Nephron progenitor cell (in vitro differentiated cells): ENCODE results near the gene SEZ6L2.

Source experiments
- DNase-seq: peaks from one replicate; pipeline ENCODE4 v3.0.0; 2021
- H3K27ac Mint-ChIP-seq: 2 replicates; pipeline ENCODE4 v1.8.0; 2021; ENCODE audit warnings: mild to moderate bottlenecking, moderate library complexity, mixed read lengths
- H3K27me3 Mint-ChIP-seq: 2 replicates; pipeline ENCODE4 v1.8.0; 2021; ENCODE audit warnings: mild to moderate bottlenecking, low read depth, mixed read lengths; ENCODE audit not compliant: poor library complexity
- H3K36me3 Mint-ChIP-seq: 2 replicates; pipeline ENCODE4 v1.8.0; 2021; ENCODE audit warnings: low read depth, mixed read lengths
- H3K4me1 Mint-ChIP-seq: 2 replicates; pipeline ENCODE4 v1.8.0; 2021; ENCODE audit warnings: mixed read lengths
- H3K4me3 Mint-ChIP-seq: 2 replicates; pipeline ENCODE4 v1.8.0; 2021; ENCODE audit warnings: mild to moderate bottlenecking, moderate library complexity, mixed read lengths
- H3K9me3 Mint-ChIP-seq: 2 replicates; pipeline ENCODE4 v1.8.0; 2021; ENCODE audit warnings: mild to moderate bottlenecking, moderate library complexity, mixed read lengths
- TF ChIP-seq, protein P1 (sequence below): fragments of 200-600 bp; sonication (generic); IDR thresholded peaks from 2 replicates; pipeline ENCODE4 v1.5.0; 2021; ENCODE audit warnings: antibody characterized with exemption

The SEZ6L2 gene

DNA sequence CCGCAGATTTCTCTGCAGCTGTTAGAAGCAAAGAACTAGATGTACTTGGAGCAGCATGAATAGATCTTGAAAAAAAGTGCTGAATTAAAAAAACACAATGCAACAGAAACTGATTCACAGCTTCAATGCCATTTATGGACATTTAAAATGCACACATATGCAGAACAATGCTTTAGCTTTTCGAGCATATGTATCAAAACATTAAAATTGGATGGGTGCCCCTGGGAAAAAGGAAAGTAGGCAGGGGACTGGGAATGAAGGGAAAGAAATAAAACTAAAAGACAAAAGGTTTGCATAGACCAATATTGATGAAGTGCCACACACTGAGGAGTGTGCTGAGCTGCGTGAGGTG lies 21.7 kb upstream of the SEZ6L2 start:
- H3K27ac Mint-ChIP-seq: peak overlapping the region; percentile 78

DNA sequence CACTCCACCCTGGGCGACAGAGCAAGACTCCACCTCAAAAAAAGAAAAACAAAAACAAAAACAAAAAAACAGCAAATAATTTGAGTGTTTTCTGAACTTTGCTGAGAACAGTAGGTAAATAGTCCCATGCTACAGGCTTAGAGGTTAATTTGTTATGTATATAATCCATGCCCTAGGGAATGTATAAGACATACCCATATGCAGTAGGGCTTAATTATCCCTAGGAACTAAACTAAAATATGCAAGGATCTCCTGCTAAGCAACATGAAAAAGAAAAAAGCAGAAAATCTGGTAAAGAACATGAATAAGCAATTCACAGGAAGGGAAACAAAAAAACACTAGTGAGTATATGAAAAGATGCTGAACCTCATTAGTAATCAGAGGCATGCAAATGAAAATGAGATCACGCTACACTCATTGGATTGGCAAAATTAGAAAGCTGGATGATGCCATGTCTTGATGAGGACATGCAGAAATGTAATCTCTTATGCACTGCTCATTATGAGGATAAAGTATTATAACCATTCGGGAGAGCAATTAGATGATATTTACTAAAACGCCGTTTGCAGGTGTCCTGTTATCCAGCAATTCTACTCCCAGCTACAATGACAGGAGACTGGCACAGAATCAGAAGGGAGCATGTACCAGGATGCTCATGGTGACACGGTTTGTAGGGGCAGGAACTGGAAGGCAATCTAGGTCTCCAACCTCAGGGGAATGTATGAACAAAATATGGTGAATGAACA lies 21.1 kb upstream of the SEZ6L2 start:
- peaks cover 4% of the 10 kb centered on the region for H3K27me3 Mint-ChIP-seq
- H3K36me3 Mint-ChIP-seq: peaks cover 64% of the 10 kb centered on the region
- no peak for DNase-seq
- no peaks in the 10 kb centered on the region for H3K9me3 Mint-ChIP-seq
- H3K4me3 Mint-ChIP-seq: no peak overlapping the region
- TF ChIP-seq, protein P1, sequence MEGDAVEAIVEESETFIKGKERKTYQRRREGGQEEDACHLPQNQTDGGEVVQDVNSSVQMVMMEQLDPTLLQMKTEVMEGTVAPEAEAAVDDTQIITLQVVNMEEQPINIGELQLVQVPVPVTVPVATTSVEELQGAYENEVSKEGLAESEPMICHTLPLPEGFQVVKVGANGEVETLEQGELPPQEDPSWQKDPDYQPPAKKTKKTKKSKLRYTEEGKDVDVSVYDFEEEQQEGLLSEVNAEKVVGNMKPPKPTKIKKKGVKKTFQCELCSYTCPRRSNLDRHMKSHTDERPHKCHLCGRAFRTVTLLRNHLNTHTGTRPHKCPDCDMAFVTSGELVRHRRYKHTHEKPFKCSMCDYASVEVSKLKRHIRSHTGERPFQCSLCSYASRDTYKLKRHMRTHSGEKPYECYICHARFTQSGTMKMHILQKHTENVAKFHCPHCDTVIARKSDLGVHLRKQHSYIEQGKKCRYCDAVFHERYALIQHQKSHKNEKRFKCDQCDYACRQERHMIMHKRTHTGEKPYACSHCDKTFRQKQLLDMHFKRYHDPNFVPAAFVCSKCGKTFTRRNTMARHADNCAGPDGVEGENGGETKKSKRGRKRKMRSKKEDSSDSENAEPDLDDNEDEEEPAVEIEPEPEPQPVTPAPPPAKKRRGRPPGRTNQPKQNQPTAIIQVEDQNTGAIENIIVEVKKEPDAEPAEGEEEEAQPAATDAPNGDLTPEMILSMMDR: no peak
- no peak overlapping the region for H3K27ac Mint-ChIP-seq
- H3K4me1 Mint-ChIP-seq: peaks cover 15% of the 10 kb centered on the region

More for the DNA sequence above, 21.7 kb upstream of the SEZ6L2 start:
- TF ChIP-seq, protein P1: no peak
- no peak for DNase-seq
- peaks cover 59% of the 10 kb centered on the region for H3K36me3 Mint-ChIP-seq
- H3K9me3 Mint-ChIP-seq: no peaks in the 10 kb centered on the region
- H3K4me3 Mint-ChIP-seq: no peak overlapping the region
- H3K4me1 Mint-ChIP-seq: peaks cover 15% of the 10 kb centered on the region
- H3K27me3 Mint-ChIP-seq: peaks cover 4% of the 10 kb centered on the region

DNA sequence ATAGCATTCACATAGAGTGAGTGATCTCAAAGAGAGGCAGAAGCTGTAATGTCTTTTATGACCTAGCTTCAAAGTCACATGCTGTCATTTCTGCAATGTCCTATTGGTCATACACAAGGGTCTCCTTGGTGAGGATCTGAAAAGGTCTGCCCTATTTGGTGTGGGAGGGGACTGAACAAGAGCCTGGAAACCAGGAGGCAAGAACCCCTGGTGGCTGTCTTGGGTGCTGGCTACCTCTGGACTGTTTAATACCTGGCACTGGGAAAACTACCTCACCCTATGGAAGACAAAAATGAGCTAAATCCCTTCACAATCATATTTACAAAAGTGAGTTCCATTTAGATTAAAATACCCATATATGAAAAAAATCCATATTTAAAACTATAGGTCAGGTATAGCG lies 17.6 kb upstream of the SEZ6L2 start:
- no peak for DNase-seq
- peaks cover 3% of the 10 kb centered on the region for H3K4me1 Mint-ChIP-seq
- H3K9me3 Mint-ChIP-seq: no peaks in the 10 kb centered on the region
- H3K36me3 Mint-ChIP-seq: peaks cover 67% of the 10 kb centered on the region
- TF ChIP-seq, protein P1: no peak
- H3K27ac Mint-ChIP-seq: no peak overlapping the region
- peaks cover 4% of the 10 kb centered on the region for H3K27me3 Mint-ChIP-seq
- no peak overlapping the region for H3K4me3 Mint-ChIP-seq

DNA sequence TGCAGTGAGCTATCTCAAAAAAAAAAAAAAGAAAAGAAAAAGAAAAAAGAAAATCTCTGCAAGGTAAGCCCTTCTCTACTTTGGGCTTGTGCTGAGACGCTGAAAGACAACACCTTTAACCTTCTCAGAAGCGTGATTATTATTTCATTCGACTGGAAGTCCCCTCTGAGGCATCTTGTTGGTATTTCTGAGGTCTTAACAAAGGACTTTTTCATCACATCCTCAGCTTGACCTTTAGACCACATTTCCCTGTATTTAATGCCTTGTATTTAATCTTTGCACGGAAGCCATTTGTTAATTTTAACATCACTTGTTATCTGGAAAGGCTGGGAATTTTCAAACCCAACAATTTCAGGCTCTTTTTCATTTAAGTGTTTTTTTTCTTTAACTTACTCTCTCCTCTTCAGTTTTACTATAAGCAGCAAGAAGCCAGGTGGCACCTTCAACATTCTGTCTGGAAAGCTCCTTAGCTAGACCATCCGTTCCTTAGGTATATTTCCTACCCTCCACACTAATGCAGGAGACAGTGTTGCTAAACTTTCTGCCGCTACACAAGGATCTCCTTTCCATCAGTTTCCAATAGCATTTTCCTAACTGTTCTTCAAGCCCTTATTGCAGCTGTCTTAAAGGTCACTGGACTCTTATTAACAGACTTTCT lies 16.4 kb upstream of the SEZ6L2 start:
- Mint-ChIP-seq H3K27me3 (no peaks in the 10 kb centered on the region), H3K9me3 (no peaks in the 10 kb centered on the region), H3K4me1 (peaks cover 4% of the 10 kb centered on the region), H3K4me3 (no peak overlapping the region), H3K27ac (no peak overlapping the region), H3K36me3 (peaks cover 58% of the 10 kb centered on the region)
- TF ChIP-seq, protein P1: no peak
- no peak for DNase-seq

DNA sequence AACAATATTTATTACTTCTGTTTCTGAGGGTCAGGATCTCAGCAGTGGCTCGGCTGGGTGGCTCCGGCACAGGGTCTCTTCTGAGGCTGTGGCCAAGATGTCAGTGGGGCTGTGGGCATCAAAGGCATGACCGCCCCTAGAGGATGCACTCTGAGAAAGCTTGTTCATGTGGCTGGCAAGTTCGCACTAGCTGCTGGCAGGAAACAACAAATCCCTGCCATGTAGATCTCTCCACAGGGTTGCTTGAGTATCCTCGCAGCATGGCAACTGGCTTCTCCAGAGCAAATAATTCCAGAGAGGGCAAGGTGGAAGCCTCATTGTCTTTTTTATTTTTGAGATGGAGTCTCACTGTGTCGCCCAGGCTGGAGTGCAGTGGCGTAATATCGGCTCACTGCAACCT lies 14.2 kb upstream of the SEZ6L2 start:
- no peak for DNase-seq
- TF ChIP-seq, protein P1: no peak
- H3K27me3 Mint-ChIP-seq: no peaks in the 10 kb centered on the region
- H3K27ac Mint-ChIP-seq: no peak overlapping the region
- peaks cover 4% of the 10 kb centered on the region for H3K4me1 Mint-ChIP-seq
- no peak overlapping the region for H3K4me3 Mint-ChIP-seq
- H3K36me3 Mint-ChIP-seq: peaks cover 44% of the 10 kb centered on the region
- H3K9me3 Mint-ChIP-seq: no peaks in the 10 kb centered on the region

DNA sequence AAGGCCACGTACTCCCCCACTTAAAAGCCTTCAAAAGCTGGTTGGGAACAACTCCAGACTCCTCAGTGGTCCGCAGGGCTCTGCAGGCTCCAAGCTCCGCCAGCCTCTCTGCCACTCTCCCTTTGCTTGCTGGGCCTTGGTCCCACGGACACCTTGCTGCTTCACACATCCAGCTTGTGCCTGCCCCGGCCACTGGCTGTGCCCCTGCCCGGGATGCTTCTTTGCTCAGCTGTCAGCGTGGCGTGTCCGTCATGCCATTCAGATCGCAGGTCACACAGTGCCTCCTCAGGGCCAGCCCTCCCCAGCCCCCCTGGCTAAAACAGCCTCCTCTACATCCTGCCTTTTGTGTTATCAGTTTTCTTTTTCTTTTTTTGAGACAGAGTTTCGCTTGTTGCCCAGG lies 12.7 kb upstream of the SEZ6L2 start:
- H3K4me3 Mint-ChIP-seq: no peak overlapping the region
- no peak overlapping the region for H3K27ac Mint-ChIP-seq

More for the DNA sequence above, 12.7 kb upstream of the SEZ6L2 start:
- Mint-ChIP-seq H3K4me1 (peaks cover 10% of the 10 kb centered on the region), H3K9me3 (no peaks in the 10 kb centered on the region), H3K36me3 (peaks cover 40% of the 10 kb centered on the region), H3K27me3 (no peaks in the 10 kb centered on the region)
- no peak for DNase-seq
- TF ChIP-seq, protein P1: no peak
